ENCODE results near the gene TBXA2R. TPM values are rescaled to one million over a fixed set of nuclear protein-coding genes. Genes with fewer than 3 reads are reported as not detected.
A peak's percentile ranks its signal among the peaks of the same experiment; 100 is the strongest.

Gene TBXA2R
- total RNA-seq, 2 experiments from 2014 or later: 2.6 to 2.8 TPM

- no peaks in the 10 kb centered on the region for H3K9me3 Mint-ChIP-seq (ENCODE audit: insufficient read depth)
- CTCF ChIA-PET: no interaction called here
- DNase-seq (no peak), ATAC-seq (no peak)
- no peak overlapping the region for H3K4me3 Mint-ChIP-seq
- H3K27me3 Mint-ChIP-seq (ENCODE audit: low read depth): no peaks in the 10 kb centered on the region
- no peaks in the 10 kb centered on the region for H3K4me1 Mint-ChIP-seq (ENCODE audit: low read depth)
- POLR2A ChIA-PET: no interaction called here
- no peaks in the 10 kb centered on the region for H3K36me3 Mint-ChIP-seq (ENCODE audit: low read depth)
- no peak overlapping the region for H3K27ac Mint-ChIP-seq
These were observed 39.8 kb upstream of the TBXA2R start for GRCh38 chr19:3646336-3647092.

GRCh38 chr19:3645726-3646125 is 39.1 kb upstream of the TBXA2R start:
- H3K4me1 Mint-ChIP-seq (ENCODE audit: low read depth): no peaks in the 10 kb centered on the region
- no peaks in the 10 kb centered on the region for H3K36me3 Mint-ChIP-seq (ENCODE audit: low read depth)
- no peaks in the 10 kb centered on the region for H3K27me3 Mint-ChIP-seq (ENCODE audit: low read depth)
- ATAC-seq (no peak), DNase-seq (no peak)
- H3K4me3 Mint-ChIP-seq: no peak overlapping the region
- H3K27ac Mint-ChIP-seq: no peak overlapping the region
- ChIA-PET CTCF (no interaction called here), POLR2A (no interaction called here)
- no peaks in the 10 kb centered on the region for H3K9me3 Mint-ChIP-seq (ENCODE audit: insufficient read depth)

GRCh38 chr19:3645067-3645396 is 38.4 kb upstream of the TBXA2R start:
- ChIA-PET POLR2A (no interaction called here), CTCF (no interaction called here)
- Mint-ChIP-seq H3K27me3 (ENCODE audit: low read depth) (no peaks in the 10 kb centered on the region), H3K27ac (no peak overlapping the region), H3K4me1 (ENCODE audit: low read depth) (no peaks in the 10 kb centered on the region), H3K36me3 (ENCODE audit: low read depth) (peaks cover under 1% of the 10 kb centered on the region), H3K9me3 (ENCODE audit: insufficient read depth) (no peaks in the 10 kb centered on the region), H3K4me3 (no peak overlapping the region)
- ATAC-seq: no peak
- DNase-seq: no peak

- DNase-seq: no peak
- Mint-ChIP-seq H3K9me3 (ENCODE audit: insufficient read depth) (no peaks in the 10 kb centered on the region), H3K27ac (no peak overlapping the region), H3K27me3 (ENCODE audit: low read depth) (no peaks in the 10 kb centered on the region), H3K36me3 (ENCODE audit: low read depth) (peaks cover 5% of the 10 kb centered on the region), H3K4me3 (no peak overlapping the region), H3K4me1 (ENCODE audit: low read depth) (no peaks in the 10 kb centered on the region)
- POLR2A ChIA-PET: no interaction called here
- CTCF ChIA-PET: no interaction called here
- no peak for ATAC-seq
These were observed 37.8 kb upstream of the TBXA2R start for GRCh38 chr19:3644351-3645066.

GRCh38 chr19:3643674-3644313 is 37.1 kb upstream of the TBXA2R start:
- ChIA-PET CTCF (no interaction called here), POLR2A (no interaction called here)
- ATAC-seq (no peak), DNase-seq (no peak)
- Mint-ChIP-seq H3K4me3 (no peak overlapping the region), H3K9me3 (ENCODE audit: insufficient read depth) (no peaks in the 10 kb centered on the region), H3K27ac (no peak overlapping the region), H3K4me1 (ENCODE audit: low read depth) (no peaks in the 10 kb centered on the region), H3K36me3 (ENCODE audit: low read depth) (peaks cover 5% of the 10 kb centered on the region), H3K27me3 (ENCODE audit: low read depth) (no peaks in the 10 kb centered on the region)

GRCh38 chr19:3642987-3643673 is 36.5 kb upstream of the TBXA2R start:
- no peak overlapping the region for H3K27ac Mint-ChIP-seq

GRCh38 chr19:3642296-3642695 is 35.6 kb upstream of the TBXA2R start:
- CTCF ChIA-PET: no interaction called here
- Mint-ChIP-seq H3K27ac (no peak overlapping the region), H3K4me3 (no peak overlapping the region), H3K4me1 (ENCODE audit: low read depth) (no peaks in the 10 kb centered on the region), H3K27me3 (ENCODE audit: low read depth) (no peaks in the 10 kb centered on the region), H3K9me3 (ENCODE audit: insufficient read depth) (no peaks in the 10 kb centered on the region), H3K36me3 (ENCODE audit: low read depth) (peaks cover 5% of the 10 kb centered on the region)
- ATAC-seq: no peak
- no peak for DNase-seq
- POLR2A ChIA-PET: no interaction called here

More at GRCh38 chr19:3642987-3643673, 36.5 kb upstream of the TBXA2R start:
- Mint-ChIP-seq H3K9me3 (ENCODE audit: insufficient read depth) (no peaks in the 10 kb centered on the region), H3K4me1 (ENCODE audit: low read depth) (no peaks in the 10 kb centered on the region), H3K36me3 (ENCODE audit: low read depth) (peaks cover 5% of the 10 kb centered on the region), H3K4me3 (no peak overlapping the region), H3K27me3 (ENCODE audit: low read depth) (no peaks in the 10 kb centered on the region)
- DNase-seq (peak; percentile 30), ATAC-seq (peak; percentile 54)
- ChIA-PET POLR2A (no interaction called here), CTCF (no interaction called here)

- ChIA-PET CTCF (no interaction called here), POLR2A (no interaction called here)
- Mint-ChIP-seq H3K4me1 (ENCODE audit: low read depth) (no peaks in the 10 kb centered on the region), H3K4me3 (no peak overlapping the region), H3K27ac (no peak overlapping the region), H3K36me3 (ENCODE audit: low read depth) (peaks cover 5% of the 10 kb centered on the region), H3K27me3 (ENCODE audit: low read depth) (no peaks in the 10 kb centered on the region), H3K9me3 (ENCODE audit: insufficient read depth) (no peaks in the 10 kb centered on the region)
- DNase-seq (no peak), ATAC-seq (no peak)
These were observed 35.0 kb upstream of the TBXA2R start for GRCh38 chr19:3641515-3642269.

GRCh38 chr19:3639479-3639878 is 32.8 kb upstream of the TBXA2R start:
- ChIA-PET POLR2A (no interaction called here), CTCF (no interaction called here)
- no peaks in the 10 kb centered on the region for H3K9me3 Mint-ChIP-seq (ENCODE audit: insufficient read depth)
- peaks cover 5% of the 10 kb centered on the region for H3K36me3 Mint-ChIP-seq (ENCODE audit: low read depth)
- DNase-seq (no peak), ATAC-seq (no peak)
- H3K27ac Mint-ChIP-seq: no peak overlapping the region
- H3K4me3 Mint-ChIP-seq: no peak overlapping the region
- no peaks in the 10 kb centered on the region for H3K27me3 Mint-ChIP-seq (ENCODE audit: low read depth)
- H3K4me1 Mint-ChIP-seq (ENCODE audit: low read depth): no peaks in the 10 kb centered on the region

GRCh38 chr19:3638208-3639193 is 31.8 kb upstream of the TBXA2R start:
- ChIA-PET POLR2A (no interaction called here), CTCF (no interaction called here)
- H3K36me3 Mint-ChIP-seq (ENCODE audit: low read depth): peaks cover 5% of the 10 kb centered on the region
- no peak overlapping the region for H3K27ac Mint-ChIP-seq
- no peaks in the 10 kb centered on the region for H3K9me3 Mint-ChIP-seq (ENCODE audit: insufficient read depth)
- H3K4me3 Mint-ChIP-seq: no peak overlapping the region
- ATAC-seq (no peak), DNase-seq (no peak)
- H3K4me1 Mint-ChIP-seq (ENCODE audit: low read depth): no peaks in the 10 kb centered on the region
- no peaks in the 10 kb centered on the region for H3K27me3 Mint-ChIP-seq (ENCODE audit: low read depth)

GRCh38 chr19:3637621-3638020 is 30.9 kb upstream of the TBXA2R start:
- Mint-ChIP-seq H3K27me3 (ENCODE audit: low read depth) (no peaks in the 10 kb centered on the region), H3K9me3 (ENCODE audit: insufficient read depth) (no peaks in the 10 kb centered on the region), H3K27ac (no peak overlapping the region), H3K4me3 (no peak overlapping the region), H3K4me1 (ENCODE audit: low read depth) (no peaks in the 10 kb centered on the region), H3K36me3 (ENCODE audit: low read depth) (peaks cover 5% of the 10 kb centered on the region)
- DNase-seq (no peak), ATAC-seq (no peak)
- POLR2A ChIA-PET: no interaction called here
- CTCF ChIA-PET: no interaction called here
